Vagina (tissue), 2 donors: ENCODE data around the gene LTBP2. TPM values are rescaled to one million over a fixed set of nuclear protein-coding genes. Genes with fewer than 3 reads are reported as not detected.

Experiments used
- DNase-seq, 2 donors: peaks; one replicate each; pipeline ENCODE4 v3.0.0-alpha.2; 2017; ENCODE audit errors: extremely low spot score in 2 of 2
- H3K27ac ChIP-seq: fragments of 200-600 bp; sonication (generic); one replicate; pipeline ENCODE4 v1.5.1; 2019
- H3K27me3 ChIP-seq: fragments of 200-600 bp; sonication (generic); one replicate; pipeline ENCODE4 v1.5.1; 2019
- H3K36me3 ChIP-seq, 2 donors: fragments of 200-600 bp; sonication (generic); one replicate each; pipeline ENCODE4 v1.5.1; 2017 to 2019
- H3K4me1 ChIP-seq: fragments of 200-600 bp; sonication (generic); one replicate; pipeline ENCODE4 v1.5.1; 2019
- H3K4me3 ChIP-seq, 2 donors: fragments of 200-600 bp; sonication (generic); 1 replicate in 1 of 2; 2 replicates in 1 of 2; pipeline ENCODE4 v1.5.1; 2016 to 2019
- H3K9me3 ChIP-seq: fragments of 200-600 bp; sonication (generic); one replicate; pipeline ENCODE4 v1.5.1; 2019
- CTCF ChIP-seq, 3 experiments: fragments of 450-650 bp in 2 of 3; fragments of 200-600 bp in 1 of 3; sonication (generic) in 1 of 3; IDR thresholded peaks; one replicate each; pipeline ENCODE4 v1.5.1; 2017 to 2019; ENCODE audit warnings: antibody characterized with exemption in 3 of 3, mild to moderate bottlenecking in 2 of 3, moderate library complexity in 2 of 3
- POLR2A ChIP-seq, 2 donors: fragments of 450-650 bp; IDR thresholded peaks; one replicate each; pipeline ENCODE4 v1.6.1; 2017; ENCODE audit warnings: antibody characterized with exemption in 2 of 2, mild to moderate bottlenecking in 2 of 2, moderate library complexity in 2 of 2
- POLR2AphosphoS5 ChIP-seq, 2 donors: sonication (generic); formaldehyde crosslinking; IDR thresholded peaks; one replicate each; pipeline ENCODE4 v1.9.0; 2017; ENCODE audit warnings: antibody characterized with exemption in 2 of 2, mild to moderate bottlenecking in 2 of 2, low read depth in 1 of 2; ENCODE audit not compliant: insufficient read depth in 1 of 2
- intact Hi-C: fragments of 100-400 bp; cut with DNase I; formaldehyde crosslinking; loops from one replicate; pipeline ENCODE4 v1.15.1; 2023
- total RNA-seq: library from RNA; depleted of rRNA; stranded (reverse); fragments of >200 nt; gene quantifications from one replicate; pipeline ENCODE4 v1.2.3, GENCODE V29; 2016

LTBP2 gene
- total RNA-seq, 1 donor from 2014 or later: 52.5 TPM

GRCh38 chr14:74584951-74585350, 27.1 kb downstream of the LTBP2 start:
- intact Hi-C loops: no loop called here
- H3K27ac ChIP-seq: peak overlapping the region; percentile 47
- no peak overlapping the region for H3K4me3 ChIP-seq
- DNase-seq: no peak
- H3K9me3 ChIP-seq: no peaks in the 10 kb centered on the region
- no peak for TF ChIP-seq CTCF (IDR thresholded peaks at IDR 0.05)
- no peak for TF ChIP-seq POLR2A (IDR thresholded peaks at IDR 0.05)
- no peak for TF ChIP-seq POLR2AphosphoS5 (IDR thresholded peaks at IDR 0.05; ENCODE audit: insufficient read depth in 1 of 2, low read depth in 1 of 2)
- peaks cover 57% of the 10 kb centered on the region for H3K4me1 ChIP-seq
- no peaks in the 10 kb centered on the region for H3K27me3 ChIP-seq
- no peaks in the 10 kb centered on the region for H3K36me3 ChIP-seq

- H3K4me1 ChIP-seq: peaks cover 58% of the 10 kb centered on the region
- intact Hi-C loops: no loop called here
- H3K27ac ChIP-seq: peak overlapping the region; percentile 47
These were observed 28.2 kb downstream of the LTBP2 start for GRCh38 chr14:74583689-74584434.

GRCh38 chr14:74582910-74583581, 29.0 kb downstream of the LTBP2 start:
- no peaks in the 10 kb centered on the region for H3K36me3 ChIP-seq
- TF ChIP-seq POLR2A (IDR thresholded peaks at IDR 0.05) (no peak), POLR2AphosphoS5 (IDR thresholded peaks at IDR 0.05; ENCODE audit: insufficient read depth in 1 of 2, low read depth in 1 of 2) (no peak), CTCF (IDR thresholded peaks at IDR 0.05) (no peak)
- no peaks in the 10 kb centered on the region for H3K9me3 ChIP-seq
- no peaks in the 10 kb centered on the region for H3K27me3 ChIP-seq
- H3K4me1 ChIP-seq: peaks cover 56% of the 10 kb centered on the region
- no peak overlapping the region for H3K4me3 ChIP-seq
- peak overlapping the region; percentile 57 for H3K27ac ChIP-seq
- no peak for DNase-seq
- intact Hi-C loops: no loop called here

More at GRCh38 chr14:74583689-74584434, 28.2 kb downstream of the LTBP2 start:
- DNase-seq: no peak
- Histone ChIP-seq H3K9me3 (no peaks in the 10 kb centered on the region), H3K4me3 (no peak overlapping the region), H3K27me3 (no peaks in the 10 kb centered on the region), H3K36me3 (no peaks in the 10 kb centered on the region)
- TF ChIP-seq CTCF (IDR thresholded peaks at IDR 0.05): no peak
- TF ChIP-seq POLR2AphosphoS5 (IDR thresholded peaks at IDR 0.05; ENCODE audit: insufficient read depth in 1 of 2, low read depth in 1 of 2): no peak
- no peak for TF ChIP-seq POLR2A (IDR thresholded peaks at IDR 0.05)

- H3K4me1 ChIP-seq: peaks cover 54% of the 10 kb centered on the region
- H3K27ac ChIP-seq: no peak overlapping the region
- intact Hi-C loops: no loop called here
- DNase-seq: no peak
- H3K36me3 ChIP-seq: no peaks in the 10 kb centered on the region
- TF ChIP-seq CTCF (IDR thresholded peaks at IDR 0.05) (no peak), POLR2AphosphoS5 (IDR thresholded peaks at IDR 0.05; ENCODE audit: insufficient read depth in 1 of 2, low read depth in 1 of 2) (no peak), POLR2A (IDR thresholded peaks at IDR 0.05) (no peak)
- H3K4me3 ChIP-seq: no peak overlapping the region
- H3K27me3 ChIP-seq: no peaks in the 10 kb centered on the region
- no peaks in the 10 kb centered on the region for H3K9me3 ChIP-seq
These were observed 31.8 kb downstream of the LTBP2 start for GRCh38 chr14:74580275-74580672.
